Peyer's patch (tissue), 4 donors: ENCODE results near the gene CREBRF.
A peak's percentile ranks its signal among the peaks of the same experiment; 100 is the strongest.

Source experiments
- CTCF ChIP-seq, 6 experiments: fragments of 450-650 bp in 4 of 6; fragments of 200-600 bp in 2 of 6; sonication (generic) in 1 of 6; IDR thresholded peaks; one replicate each; pipeline ENCODE4 v1.5.1; 2017 to 2019; ENCODE audit warnings: antibody characterized with exemption in 6 of 6, mild to moderate bottlenecking in 3 of 6, moderate library complexity in 1 of 6
- POLR2A ChIP-seq, 2 donors: fragments of 450-650 bp; IDR thresholded peaks; one replicate each; pipeline ENCODE4 v1.5.1; 2017; ENCODE audit warnings: antibody characterized with exemption in 2 of 2, mild to moderate bottlenecking in 2 of 2, moderate library complexity in 2 of 2

GRCh38 chr5:173056783-173057061, 570 bp downstream of the CREBRF start:
- TF ChIP-seq CTCF (IDR thresholded peaks at IDR 0.05): no peak
- TF ChIP-seq POLR2A (IDR thresholded peaks at IDR 0.05): peak in 1 of 2 donors; percentile 8
